DMS 273 (cell line): Measurements from ENCODE around the gene GALR1.
"Not testable (repeated sequence)": the region's sequence is repeated elsewhere in the genome, so short reads cannot be mapped to it uniquely, and the experiment has no call there.

Source experiments
- DNase-seq: peaks from one replicate; lab custom pipeline; 2025; ENCODE audit not compliant: unreplicated experiment; lab: John Stamatoyannopoulos, UW

Gene GALR1

GRCh38 chr18:77250501-77250925, 865 bp downstream of the GALR1 start:
- DNase-seq, result peak; percentile 45

- DNase-seq, result peak; percentile 33
These were observed 1.5 kb downstream of the GALR1 start for GRCh38 chr18:77250926-77251729.

- DNase-seq, result no peak
These were observed 2.0 kb downstream of the GALR1 start for GRCh38 chr18:77251730-77252050.

- no peak for DNase-seq
These were observed 5.2 kb downstream of the GALR1 start for GRCh38 chr18:77254711-77255405.

GRCh38 chr18:77255426-77256105, 5.9 kb downstream of the GALR1 start:
- DNase-seq, result no peak

- no peak for DNase-seq
These were observed 13.2 kb downstream of the GALR1 start for GRCh38 chr18:77262643-77263465.

GRCh38 chr18:77263466-77263763, 13.8 kb downstream of the GALR1 start:
- DNase-seq, result no peak

- no peak for DNase-seq
These were observed 18.3 kb downstream of the GALR1 start for GRCh38 chr18:77267969-77268368.

- DNase-seq, result no peak
These were observed 18.8 kb downstream of the GALR1 start for GRCh38 chr18:77268456-77268855.

GRCh38 chr18:77271576-77272481, 22.2 kb downstream of the GALR1 start:
- no peak for DNase-seq

- DNase-seq, result not testable (repeated sequence)
These were observed 41.2 kb downstream of the GALR1 start for GRCh38 chr18:77290841-77291240.

- DNase-seq, result no peak
These were observed 48.5 kb downstream of the GALR1 start for GRCh38 chr18:77298172-77298571.

- no peak for DNase-seq
These were observed 50.1 kb downstream of the GALR1 start for GRCh38 chr18:77299706-77300105.

- DNase-seq, result peak; percentile 84
These were observed 50.9 kb downstream of the GALR1 start for GRCh38 chr18:77300579-77300978.

GRCh38 chr18:77304268-77304667, 54.6 kb downstream of the GALR1 start:
- DNase-seq, result no peak

GRCh38 chr18:77305676-77306075, 56.0 kb downstream of the GALR1 start:
- no peak for DNase-seq

GRCh38 chr18:77308216-77308615, 58.6 kb downstream of the GALR1 start:
- DNase-seq, result no peak

- DNase-seq, result no peak
These were observed 64.9 kb downstream of the GALR1 start for GRCh38 chr18:77314511-77314910.

- no peak for DNase-seq
These were observed 65.3 kb downstream of the GALR1 start for GRCh38 chr18:77314952-77315351.

GRCh38 chr18:77316008-77316407, 66.4 kb downstream of the GALR1 start:
- DNase-seq, result peak; percentile 16
